ENCODE data around the gene FAM9A.

The FAM9A gene

GRCh38 chrX:8801041-8801599 is at the start of gene FAM9A:
Gene FAM9A, minus strand, starts transcription at chrX:8801383. Its CDS starts 1,212 bp downstream, at chrX:8800171.
- no peak for DNase-seq (ENCODE audit: low read depth)

GRCh38 chrX:8850478-8850877 is 49.3 kb upstream of the FAM9A start:
- no peak for DNase-seq (ENCODE audit: low read depth)

DNA sequence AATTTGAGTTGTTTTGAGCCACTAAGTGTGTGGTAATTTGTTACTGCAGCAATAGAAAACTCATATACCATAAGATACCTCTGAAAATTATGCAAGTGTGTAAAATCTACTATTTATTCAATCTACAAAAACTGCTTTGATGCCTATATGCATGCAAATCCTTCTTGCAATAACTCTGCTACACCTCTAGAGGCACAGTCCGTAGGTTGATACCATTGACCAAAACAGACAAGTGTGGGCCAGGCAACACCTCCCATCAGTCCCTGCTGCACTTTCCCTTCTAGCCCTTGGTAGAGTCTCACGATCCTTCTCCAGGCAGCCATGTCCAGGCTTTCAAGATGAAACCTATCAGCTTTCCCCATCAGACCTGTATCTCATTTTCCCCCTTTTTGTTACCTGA is 48.8 kb upstream of the FAM9A start:
- DNase-seq (ENCODE audit: low read depth) = no peak

DNA sequence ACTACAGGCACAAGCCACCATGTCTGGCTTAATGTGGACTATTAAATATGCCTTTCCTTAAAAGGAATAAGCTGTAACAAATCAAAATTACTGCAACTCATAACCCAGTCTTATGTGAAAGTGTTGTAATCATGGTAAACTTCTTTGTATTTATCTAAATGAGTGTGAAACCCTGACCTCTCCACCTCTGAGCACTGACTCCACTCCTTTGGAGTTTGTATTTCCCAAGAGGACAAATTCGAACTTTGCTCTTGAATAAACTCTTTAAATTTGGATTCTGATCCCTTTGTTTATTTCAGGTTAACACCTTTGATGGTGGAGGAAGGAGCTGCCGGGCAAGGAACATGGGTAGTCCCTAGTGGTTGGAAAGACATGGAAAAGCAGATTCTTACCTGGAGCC is 48.3 kb upstream of the FAM9A start:
- no peak for DNase-seq (ENCODE audit: low read depth)

- DNase-seq (ENCODE audit: low read depth) = peak; percentile 9
Observed at GRCh38 chrX:8848911-8849310, 47.7 kb upstream of the FAM9A start.

GRCh38 chrX:8848441-8848840 is 47.3 kb upstream of the FAM9A start:
- no peak for DNase-seq (ENCODE audit: low read depth)

GRCh38 chrX:8847360-8847759 is 46.2 kb upstream of the FAM9A start:
- DNase-seq (ENCODE audit: low read depth) = no peak

GRCh38 chrX:8846266-8846665 is 45.1 kb upstream of the FAM9A start:
- DNase-seq (ENCODE audit: low read depth) = no peak

DNA sequence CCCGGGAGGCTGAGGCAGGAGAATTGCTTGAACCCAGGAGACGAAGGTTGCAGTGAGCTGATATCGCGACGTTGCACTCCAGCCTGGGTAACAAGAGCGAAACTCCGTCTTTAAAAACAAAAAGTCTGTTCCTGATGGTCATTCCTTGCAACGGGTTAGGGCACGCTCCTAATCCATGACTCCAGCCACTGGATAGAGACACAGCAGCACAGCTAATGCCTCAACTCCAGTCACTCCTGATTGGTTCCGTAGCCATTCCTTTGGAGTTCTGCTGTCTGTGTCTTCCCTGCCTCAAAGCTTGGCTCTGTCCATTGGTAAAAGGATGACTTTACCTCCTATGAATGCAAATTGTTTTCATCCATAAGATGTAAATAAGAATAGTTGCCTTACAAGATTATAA is 44.3 kb upstream of the FAM9A start:
- no peak for DNase-seq (ENCODE audit: low read depth)

GRCh38 chrX:8845060-8845459 is 43.9 kb upstream of the FAM9A start:
- peak; percentile 40 for DNase-seq (ENCODE audit: low read depth)

- no peak for DNase-seq (ENCODE audit: low read depth)
Observed at GRCh38 chrX:8844157-8844556, 43.0 kb upstream of the FAM9A start.

DNA sequence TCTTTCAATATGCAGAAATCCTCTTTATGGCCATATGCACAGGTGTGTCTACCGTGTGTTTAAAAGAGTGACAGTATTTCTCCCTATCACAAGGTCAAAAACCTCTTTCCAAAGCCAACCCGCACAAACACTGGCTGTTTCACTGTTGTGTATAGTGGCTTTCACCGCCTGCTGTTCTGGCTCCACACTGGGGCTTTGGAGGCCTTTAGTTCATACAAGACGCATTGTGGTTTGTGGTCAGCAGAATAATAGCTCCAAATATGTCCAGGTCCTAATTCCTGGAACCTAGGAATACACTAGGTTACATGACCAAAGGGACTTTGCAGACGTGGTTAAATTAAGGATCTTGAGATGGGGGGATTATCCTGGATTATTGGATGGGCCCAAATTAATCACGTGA is 40.7 kb upstream of the FAM9A start:
- no peak for DNase-seq (ENCODE audit: low read depth)

GRCh38 chrX:8834392-8834791 is 33.2 kb upstream of the FAM9A start:
- no peak for DNase-seq (ENCODE audit: low read depth)

GRCh38 chrX:8832582-8833378 is 31.6 kb upstream of the FAM9A start:
- no peak for DNase-seq (ENCODE audit: low read depth)

GRCh38 chrX:8823698-8824097 is 22.5 kb upstream of the FAM9A start:
- DNase-seq (ENCODE audit: low read depth) = no peak

GRCh38 chrX:8822002-8822401 is 20.8 kb upstream of the FAM9A start:
- DNase-seq (ENCODE audit: low read depth) = no peak

GRCh38 chrX:8820910-8821527 is 19.8 kb upstream of the FAM9A start:
- no peak for DNase-seq (ENCODE audit: low read depth)

DNA sequence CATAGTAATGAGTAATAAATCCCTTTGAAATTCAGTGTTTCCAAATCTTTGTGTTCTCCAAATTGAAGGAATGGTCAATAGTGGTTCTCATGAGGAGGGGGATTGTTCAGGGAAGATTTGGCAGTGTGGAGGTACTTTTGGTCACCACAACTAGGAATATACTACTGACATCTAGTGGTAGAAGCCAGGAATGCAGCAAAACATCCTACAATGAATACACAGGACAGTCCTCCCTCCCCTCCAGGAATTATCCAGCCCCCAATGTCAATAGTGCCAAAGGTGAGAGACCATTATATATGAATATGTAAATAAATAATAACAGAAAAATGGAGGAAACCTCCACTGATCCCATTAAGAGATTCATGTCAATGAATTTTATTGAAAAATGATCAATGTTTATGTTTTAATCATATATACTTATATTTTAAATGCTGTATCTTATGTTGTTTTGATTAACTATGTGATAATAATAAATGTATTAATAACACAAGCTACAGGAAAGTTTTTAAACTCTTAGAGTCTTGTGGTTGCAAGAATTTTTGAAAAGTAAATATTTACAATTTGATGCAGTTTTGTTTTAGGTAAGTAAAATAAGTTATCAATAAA is 14.4 kb upstream of the FAM9A start:
- peak; percentile 47 for DNase-seq (ENCODE audit: low read depth)

GRCh38 chrX:8813036-8813435 is 11.9 kb upstream of the FAM9A start:
- no peak for DNase-seq (ENCODE audit: low read depth)

DNA sequence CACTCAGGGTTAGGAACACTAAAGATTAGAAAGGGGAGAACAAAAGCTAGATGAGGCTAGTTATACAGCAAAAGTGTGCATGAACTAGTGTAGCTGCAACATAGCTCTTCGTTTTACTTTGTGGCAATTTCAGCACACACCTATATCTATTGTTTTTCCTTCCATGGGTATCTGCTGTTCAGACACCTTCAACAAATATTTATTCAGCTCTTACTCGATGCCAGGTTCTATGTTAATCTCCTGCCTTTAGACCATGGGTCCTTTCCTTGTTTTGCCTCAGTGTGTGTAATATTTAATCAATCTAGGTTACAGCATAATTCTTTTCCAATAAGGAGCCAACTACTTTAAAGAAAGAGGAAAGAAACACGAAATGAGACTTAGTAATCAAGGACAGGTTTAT is 10.4 kb upstream of the FAM9A start:
- no peak for DNase-seq (ENCODE audit: low read depth)

GRCh38 chrX:8808661-8809060 is 7.5 kb upstream of the FAM9A start:
- DNase-seq (ENCODE audit: low read depth) = no peak

- no peak for DNase-seq (ENCODE audit: low read depth)
Observed at GRCh38 chrX:8805974-8806373, 4.8 kb upstream of the FAM9A start.

DNA sequence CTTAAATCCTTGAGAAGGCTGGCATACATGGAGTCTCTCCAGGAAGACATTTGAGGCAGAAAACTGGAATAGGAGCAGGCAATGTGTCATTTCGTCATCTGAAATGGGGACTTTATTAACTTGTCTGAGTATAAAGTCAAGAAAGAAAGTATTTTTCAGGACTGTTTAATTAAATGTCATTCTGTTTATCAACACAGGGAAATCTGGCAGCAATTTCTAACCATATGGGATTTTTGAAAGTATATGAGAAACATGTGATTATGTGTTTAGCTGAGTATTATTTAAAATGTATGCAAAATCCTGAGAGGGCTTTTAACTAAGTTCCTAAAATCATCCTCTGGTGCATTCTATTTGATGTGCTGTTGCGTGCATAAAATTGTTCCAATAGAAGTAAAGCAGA is 3.9 kb upstream of the FAM9A start:
- DNase-seq (ENCODE audit: low read depth) = no peak

Measured in EH (cell line).